ENCODE measurements around the gene ACSF3. TPM values are rescaled to one million over a fixed set of nuclear protein-coding genes. Genes with fewer than 3 reads are reported as not detected.

ACSF3 gene
- total and polyA plus RNA-seq, 2 experiments from 2014 or later: 20.7 to 28.0 TPM

DNA sequence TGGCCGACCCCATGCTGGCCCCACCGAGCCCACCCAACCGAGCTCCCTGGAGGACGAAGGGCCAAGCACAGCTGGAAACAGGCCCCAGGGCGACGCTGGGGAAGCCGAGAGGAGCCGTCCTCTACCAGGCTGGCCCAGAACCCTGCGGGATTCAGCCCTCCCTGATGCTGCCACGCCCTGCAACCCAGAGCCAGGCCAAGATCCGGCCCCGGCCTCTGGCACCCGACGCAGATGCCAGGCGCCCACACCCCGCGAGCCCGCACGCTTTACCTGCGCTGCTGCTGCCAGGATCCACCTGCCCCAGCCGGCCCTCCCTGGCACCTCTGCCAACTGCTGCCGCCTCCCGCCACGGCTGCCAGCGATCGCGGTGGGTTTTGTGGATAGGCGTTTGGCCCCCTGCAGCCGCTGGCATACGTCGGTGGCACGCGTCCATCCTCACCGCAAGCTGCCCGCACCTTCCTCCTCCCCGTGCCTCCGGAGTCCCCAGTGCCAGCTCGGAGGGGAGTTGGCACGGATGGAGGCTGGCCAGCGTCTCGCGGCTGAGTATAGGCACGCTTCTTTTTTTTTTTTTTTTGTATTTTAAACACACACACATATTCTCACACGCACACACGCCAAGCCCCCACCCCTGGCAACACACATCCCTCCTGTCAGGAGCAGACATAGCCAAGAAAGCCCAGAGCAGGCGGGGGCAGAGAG, 41.3 kb upstream of the ACSF3 start:
- H3K27me3 ChIP-seq: no peaks in the 10 kb centered on the region
- H3K9me2 ChIP-seq (replicated peaks; ENCODE audit: insufficient read depth): no peaks in the 10 kb centered on the region
- H3K4me2 ChIP-seq: no peak overlapping the region
- 96% methylated on average over 42 of the region's 46 CpGs for WGBS (ENCODE audit: low lambda C conversion rate, missing lambda C conversion rate)
- H3K4me3 ChIP-seq: no peak overlapping the region
- no peaks in the 10 kb centered on the region for H4K20me1 ChIP-seq (ENCODE audit: insufficient read depth, poor library complexity, severe bottlenecking)
- H3K4me1 ChIP-seq (ENCODE audit: insufficient read depth): no peaks in the 10 kb centered on the region
- no peak overlapping the region for H2AFZ ChIP-seq
- H3K9me3 ChIP-seq (ENCODE audit: low read depth): no peaks in the 10 kb centered on the region
- H3K36me3 ChIP-seq (replicated peaks; ENCODE audit: insufficient read depth, low read depth): no peaks in the 10 kb centered on the region
- H3K79me2 ChIP-seq: no peaks in the 10 kb centered on the region
- no peak for DNase-seq (ENCODE audit: low spot score)
- H3K27ac ChIP-seq: no peak overlapping the region
- no peak for TF ChIP-seq EZH2phosphoT487 (IDR thresholded peaks at IDR 0.05; ENCODE audit: low read depth, severe bottlenecking, unreplicated experiment)
- no peak for TF ChIP-seq EZH2 (IDR thresholded peaks at IDR 0.05; ENCODE audit: borderline replicate concordance)
- no peak for TF ChIP-seq CTCF (IDR thresholded peaks at IDR 0.05; ENCODE audit: poor library complexity)

GRCh38 chr16:89052890-89053724, 40.5 kb upstream of the ACSF3 start:
- TF ChIP-seq EZH2 (IDR thresholded peaks at IDR 0.05; ENCODE audit: borderline replicate concordance) (no peak), EZH2phosphoT487 (IDR thresholded peaks at IDR 0.05; ENCODE audit: low read depth, severe bottlenecking, unreplicated experiment) (no peak), CTCF (IDR thresholded peaks at IDR 0.05; ENCODE audit: poor library complexity) (no peak)

DNA sequence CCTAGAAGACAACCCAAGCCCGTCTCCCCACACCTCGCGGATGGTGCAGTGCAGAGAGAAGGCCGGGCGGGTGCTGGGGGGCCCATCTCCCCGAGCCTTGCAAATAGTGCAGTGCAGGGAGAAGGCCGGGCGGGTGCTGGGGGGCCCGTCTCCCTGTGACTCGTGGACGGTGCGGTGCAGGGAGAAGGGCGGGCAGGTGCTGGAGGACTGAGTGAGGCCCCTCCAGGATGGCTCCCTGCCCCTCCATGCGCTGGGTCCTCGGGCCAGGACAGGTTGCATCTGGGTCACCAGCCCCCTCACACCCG, 40.0 kb upstream of the ACSF3 start:
- no peaks in the 10 kb centered on the region for H4K20me1 ChIP-seq (ENCODE audit: insufficient read depth, poor library complexity, severe bottlenecking)
- 93% methylated on average over 16 of the region's 16 CpGs for WGBS (ENCODE audit: low lambda C conversion rate, missing lambda C conversion rate)
- no peaks in the 10 kb centered on the region for H3K36me3 ChIP-seq (replicated peaks; ENCODE audit: insufficient read depth, low read depth)
- no peak for DNase-seq (ENCODE audit: low spot score)
- no peak overlapping the region for H3K4me3 ChIP-seq
- no peaks in the 10 kb centered on the region for H3K27me3 ChIP-seq
- no peak overlapping the region for H3K4me2 ChIP-seq
- H3K27ac ChIP-seq: no peak overlapping the region
- H3K4me1 ChIP-seq (ENCODE audit: insufficient read depth): no peaks in the 10 kb centered on the region
- H3K9me2 ChIP-seq (replicated peaks; ENCODE audit: insufficient read depth): no peaks in the 10 kb centered on the region
- TF ChIP-seq EZH2 (IDR thresholded peaks at IDR 0.05; ENCODE audit: borderline replicate concordance) (no peak), CTCF (IDR thresholded peaks at IDR 0.05; ENCODE audit: poor library complexity) (no peak), EZH2phosphoT487 (IDR thresholded peaks at IDR 0.05; ENCODE audit: low read depth, severe bottlenecking, unreplicated experiment) (no peak)
- no peaks in the 10 kb centered on the region for H3K79me2 ChIP-seq
- H2AFZ ChIP-seq: no peak overlapping the region
- no peaks in the 10 kb centered on the region for H3K9me3 ChIP-seq (ENCODE audit: low read depth)

More at GRCh38 chr16:89052890-89053724, 40.5 kb upstream of the ACSF3 start:
- H3K9me3 ChIP-seq (ENCODE audit: low read depth): no peaks in the 10 kb centered on the region
- no peaks in the 10 kb centered on the region for H3K4me1 ChIP-seq (ENCODE audit: insufficient read depth)
- no peaks in the 10 kb centered on the region for H3K79me2 ChIP-seq
- no peaks in the 10 kb centered on the region for H3K27me3 ChIP-seq
- H3K9me2 ChIP-seq (replicated peaks; ENCODE audit: insufficient read depth): no peaks in the 10 kb centered on the region
- no peak overlapping the region for H3K4me2 ChIP-seq
- no peak for DNase-seq (ENCODE audit: low spot score)
- WGBS (ENCODE audit: low lambda C conversion rate, missing lambda C conversion rate): 87% methylated on average over 47 of the region's 48 CpGs
- H2AFZ ChIP-seq: no peak overlapping the region
- no peaks in the 10 kb centered on the region for H3K36me3 ChIP-seq (replicated peaks; ENCODE audit: insufficient read depth, low read depth)
- no peak overlapping the region for H3K4me3 ChIP-seq
- no peak overlapping the region for H3K27ac ChIP-seq
- H4K20me1 ChIP-seq (ENCODE audit: insufficient read depth, poor library complexity, severe bottlenecking): no peaks in the 10 kb centered on the region

All from hepatocyte (in vitro differentiated cells).